Stimulated activated CD4-positive, alpha-beta T cell treated with anti-CD3 and anti-CD28 coated beads, Interleukin-15, amount 100 ng/mL, for 1 hour (primary cell): ENCODE results near the gene ATP8B1.

Experiments used
- DNase-seq, 2 donors: peaks; one replicate each; pipeline ENCODE4 v3.0.0-alpha.2; 2020; ENCODE audit warnings: low read depth in 1 of 2, low spot score in 1 of 2

ATP8B1 gene

GRCh38 chr18:57819671-57820460 lies 16.8 kb upstream of the ATP8B1 start:
- DNase-seq: no peak

- DNase-seq: no peak
Measured at GRCh38 chr18:57819119-57819518, 16.0 kb upstream of the ATP8B1 start.

GRCh38 chr18:57816208-57816954 lies 13.3 kb upstream of the ATP8B1 start:
- no peak for DNase-seq

GRCh38 chr18:57814555-57814954 lies 11.4 kb upstream of the ATP8B1 start:
- no peak for DNase-seq

GRCh38 chr18:57813245-57813644 lies 10.1 kb upstream of the ATP8B1 start:
- no peak for DNase-seq

GRCh38 chr18:57812126-57812477 lies 9.0 kb upstream of the ATP8B1 start:
- DNase-seq: no peak

- no peak for DNase-seq
Measured at GRCh38 chr18:57811477-57812125, 8.5 kb upstream of the ATP8B1 start.

- DNase-seq: no peak
Measured at GRCh38 chr18:57809190-57809589, 6.1 kb upstream of the ATP8B1 start.

- DNase-seq: no peak
Measured at GRCh38 chr18:57807336-57808117, 4.4 kb upstream of the ATP8B1 start.

- DNase-seq: no peak
Measured at GRCh38 chr18:57806978-57807285, 3.8 kb upstream of the ATP8B1 start.

GRCh38 chr18:57806201-57806977 lies 3.3 kb upstream of the ATP8B1 start:
- DNase-seq: no peak

- DNase-seq: no peak
Measured at GRCh38 chr18:57805117-57805516, 2.0 kb upstream of the ATP8B1 start.

- no peak for DNase-seq
Measured at GRCh38 chr18:57804557-57804956, 1.4 kb upstream of the ATP8B1 start.

GRCh38 chr18:57802213-57803102 lies 657 bp downstream of the ATP8B1 start:
- DNase-seq: no peak

- no peak for DNase-seq
Measured at GRCh38 chr18:57801761-57802212, 1.3 kb downstream of the ATP8B1 start.

GRCh38 chr18:57801325-57801724 lies 1.8 kb downstream of the ATP8B1 start:
- no peak for DNase-seq

- no peak for DNase-seq
Measured at GRCh38 chr18:57798713-57799373, 4.3 kb downstream of the ATP8B1 start.

- no peak for DNase-seq
Measured at GRCh38 chr18:57797209-57797651, 5.9 kb downstream of the ATP8B1 start.
